Vagina (tissue), 2 donors: ENCODE results near the gene MAPK7.

Experiments used
- POLR2A ChIP-seq, 2 donors: fragments of 450-650 bp; IDR thresholded peaks; one replicate each; pipeline ENCODE4 v1.6.1; 2017; ENCODE audit warnings: antibody characterized with exemption in 2 of 2, mild to moderate bottlenecking in 2 of 2, moderate library complexity in 2 of 2
- TF ChIP-seq, protein P1 (sequence below), 3 experiments: fragments of 450-650 bp in 2 of 3; fragments of 200-600 bp in 1 of 3; sonication (generic) in 1 of 3; IDR thresholded peaks; one replicate each; pipeline ENCODE4 v1.5.1; 2017 to 2019; ENCODE audit warnings: antibody characterized with exemption in 3 of 3, mild to moderate bottlenecking in 2 of 3, moderate library complexity in 2 of 3

DNA sequence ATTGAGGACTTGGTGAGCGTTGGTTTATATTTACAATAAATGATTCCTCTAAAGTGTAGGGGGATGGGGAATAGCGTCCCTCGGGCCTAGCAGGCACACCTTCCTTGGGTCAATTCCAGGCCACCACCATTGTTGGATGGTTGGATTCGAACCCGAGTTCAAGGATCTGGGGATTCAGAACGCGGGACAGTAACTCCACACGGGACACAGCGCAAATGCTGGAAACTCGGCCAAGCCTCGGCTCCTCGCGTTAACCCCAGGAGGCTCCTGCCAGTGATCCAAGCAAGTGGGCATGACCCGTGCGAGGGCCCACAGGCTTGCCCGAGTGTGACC lies 16.4 kb upstream of the MAPK7 start:
- no peak for TF ChIP-seq POLR2A (IDR thresholded peaks at IDR 0.05)
- TF ChIP-seq, protein P1, sequence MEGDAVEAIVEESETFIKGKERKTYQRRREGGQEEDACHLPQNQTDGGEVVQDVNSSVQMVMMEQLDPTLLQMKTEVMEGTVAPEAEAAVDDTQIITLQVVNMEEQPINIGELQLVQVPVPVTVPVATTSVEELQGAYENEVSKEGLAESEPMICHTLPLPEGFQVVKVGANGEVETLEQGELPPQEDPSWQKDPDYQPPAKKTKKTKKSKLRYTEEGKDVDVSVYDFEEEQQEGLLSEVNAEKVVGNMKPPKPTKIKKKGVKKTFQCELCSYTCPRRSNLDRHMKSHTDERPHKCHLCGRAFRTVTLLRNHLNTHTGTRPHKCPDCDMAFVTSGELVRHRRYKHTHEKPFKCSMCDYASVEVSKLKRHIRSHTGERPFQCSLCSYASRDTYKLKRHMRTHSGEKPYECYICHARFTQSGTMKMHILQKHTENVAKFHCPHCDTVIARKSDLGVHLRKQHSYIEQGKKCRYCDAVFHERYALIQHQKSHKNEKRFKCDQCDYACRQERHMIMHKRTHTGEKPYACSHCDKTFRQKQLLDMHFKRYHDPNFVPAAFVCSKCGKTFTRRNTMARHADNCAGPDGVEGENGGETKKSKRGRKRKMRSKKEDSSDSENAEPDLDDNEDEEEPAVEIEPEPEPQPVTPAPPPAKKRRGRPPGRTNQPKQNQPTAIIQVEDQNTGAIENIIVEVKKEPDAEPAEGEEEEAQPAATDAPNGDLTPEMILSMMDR (IDR thresholded peaks at IDR 0.05) = no peak
